Measurements from ENCODE around the gene TMEM38B.

Gene TMEM38B

DNA sequence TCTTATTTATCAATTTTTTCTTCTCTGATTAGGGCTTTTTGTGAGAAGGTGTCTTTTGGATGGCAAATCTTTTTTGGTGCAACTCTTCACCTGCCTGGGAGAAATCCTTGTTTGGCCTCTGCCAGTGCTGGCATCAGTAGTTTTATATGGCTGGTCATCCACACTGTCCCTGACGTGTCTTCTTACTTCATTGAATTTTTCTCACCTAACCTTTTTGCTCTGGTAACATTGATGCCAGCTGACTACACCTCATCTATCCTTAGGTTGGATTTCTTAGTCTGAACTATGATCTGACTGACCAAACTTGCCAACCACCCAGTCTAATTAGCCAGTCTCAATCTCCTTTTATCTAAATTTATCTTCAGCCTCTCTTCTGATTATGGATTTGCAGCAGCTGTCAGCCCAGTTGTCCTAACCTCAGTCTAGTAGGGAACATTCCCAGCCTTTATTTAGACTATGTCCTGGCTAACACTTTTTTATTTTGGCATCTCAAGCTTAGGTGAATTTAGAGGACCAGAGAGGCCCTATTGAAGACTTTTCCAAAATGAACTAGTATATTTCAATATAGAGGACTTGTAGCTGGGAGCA lies 10.6 kb upstream of the TMEM38B start:
- 83 to 100% methylated on average over 1 of the region's 1 CpG for WGBS, 2 experiments (ENCODE audit: insufficient coverage in 2 of 2)
- no peak overlapping the region for H3K27ac ChIP-seq (ENCODE audit: low read depth, low read length, severe bottlenecking)
- no peaks in the 10 kb centered on the region for H3K36me3 ChIP-seq (ENCODE audit: control insufficient read depth, insufficient read depth, low read length)
- H3K9me3 ChIP-seq (ENCODE audit: control insufficient read depth, low read length) = no peaks in the 10 kb centered on the region
- H3K4me3 ChIP-seq (ENCODE audit: extremely low read depth, insufficient read depth, low read length, poor library complexity, severe bottlenecking) = no peak overlapping the region
- peaks cover 8% of the 10 kb centered on the region for H3K4me1 ChIP-seq (ENCODE audit: control insufficient read depth, insufficient read depth, low read length, poor library complexity, severe bottlenecking)

DNA sequence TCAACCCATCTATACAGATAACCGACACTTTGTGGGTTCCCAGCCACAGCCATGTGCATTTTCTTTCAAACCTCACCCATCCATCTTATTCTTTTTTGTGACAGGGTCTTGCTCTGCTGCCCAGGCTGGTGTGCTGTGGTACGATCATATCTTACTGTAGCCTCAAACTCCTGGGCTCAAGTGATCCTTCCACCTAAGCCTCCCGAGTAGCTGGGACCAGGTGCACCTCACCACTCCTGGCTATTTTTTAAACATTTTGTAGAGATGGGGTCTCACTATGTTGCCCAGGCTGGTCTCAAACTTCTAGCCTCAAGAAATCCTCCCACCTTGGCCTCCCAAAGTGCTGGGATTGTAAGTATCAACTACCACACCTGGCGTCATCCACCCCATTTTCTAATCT lies 7.4 kb upstream of the TMEM38B start:
- no peaks in the 10 kb centered on the region for H3K4me1 ChIP-seq (ENCODE audit: control insufficient read depth, insufficient read depth, low read length, poor library complexity, severe bottlenecking)
- no peaks in the 10 kb centered on the region for H3K36me3 ChIP-seq (ENCODE audit: control insufficient read depth, insufficient read depth, low read length)
- no peak overlapping the region for H3K4me3 ChIP-seq (ENCODE audit: extremely low read depth, insufficient read depth, low read length, poor library complexity, severe bottlenecking)
- no peaks in the 10 kb centered on the region for H3K9me3 ChIP-seq (ENCODE audit: control insufficient read depth, low read length)
- WGBS, 2 experiments (ENCODE audit: insufficient coverage in 2 of 2) = 89 to 100% methylated on average over 2 to 4 of the region's 4 CpGs
- no peak overlapping the region for H3K27ac ChIP-seq (ENCODE audit: low read depth, low read length, severe bottlenecking)

DNA sequence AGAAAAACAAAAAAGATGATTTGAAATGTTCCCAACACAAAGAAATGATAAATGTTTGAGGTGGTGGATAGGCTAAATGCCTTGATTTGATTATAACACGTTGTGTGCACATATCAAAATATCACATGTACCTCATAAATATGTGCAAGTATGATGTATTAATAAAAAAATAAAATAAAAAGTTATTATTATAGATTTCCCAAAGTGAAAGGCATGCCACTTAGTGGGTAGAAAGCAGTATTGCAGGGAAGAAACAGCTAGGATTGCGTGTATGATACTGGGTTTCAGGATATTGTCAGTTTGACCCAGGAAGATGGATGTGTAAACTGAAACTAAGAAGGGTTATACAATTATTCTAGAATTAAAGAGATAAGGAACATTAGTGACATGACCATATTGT lies 3.6 kb upstream of the TMEM38B start:
- Histone ChIP-seq H3K36me3 (ENCODE audit: control insufficient read depth, insufficient read depth, low read length) (no peaks in the 10 kb centered on the region), H3K4me3 (ENCODE audit: extremely low read depth, insufficient read depth, low read length, poor library complexity, severe bottlenecking) (no peak overlapping the region), H3K4me1 (ENCODE audit: control insufficient read depth, insufficient read depth, low read length, poor library complexity, severe bottlenecking) (no peaks in the 10 kb centered on the region), H3K9me3 (ENCODE audit: control insufficient read depth, low read length) (no peaks in the 10 kb centered on the region), H3K27ac (ENCODE audit: low read depth, low read length, severe bottlenecking) (no peak overlapping the region)
- 50 to 100% methylated on average over 1 of the region's 2 CpGs for WGBS, 2 experiments (ENCODE audit: insufficient coverage in 2 of 2)

DNA sequence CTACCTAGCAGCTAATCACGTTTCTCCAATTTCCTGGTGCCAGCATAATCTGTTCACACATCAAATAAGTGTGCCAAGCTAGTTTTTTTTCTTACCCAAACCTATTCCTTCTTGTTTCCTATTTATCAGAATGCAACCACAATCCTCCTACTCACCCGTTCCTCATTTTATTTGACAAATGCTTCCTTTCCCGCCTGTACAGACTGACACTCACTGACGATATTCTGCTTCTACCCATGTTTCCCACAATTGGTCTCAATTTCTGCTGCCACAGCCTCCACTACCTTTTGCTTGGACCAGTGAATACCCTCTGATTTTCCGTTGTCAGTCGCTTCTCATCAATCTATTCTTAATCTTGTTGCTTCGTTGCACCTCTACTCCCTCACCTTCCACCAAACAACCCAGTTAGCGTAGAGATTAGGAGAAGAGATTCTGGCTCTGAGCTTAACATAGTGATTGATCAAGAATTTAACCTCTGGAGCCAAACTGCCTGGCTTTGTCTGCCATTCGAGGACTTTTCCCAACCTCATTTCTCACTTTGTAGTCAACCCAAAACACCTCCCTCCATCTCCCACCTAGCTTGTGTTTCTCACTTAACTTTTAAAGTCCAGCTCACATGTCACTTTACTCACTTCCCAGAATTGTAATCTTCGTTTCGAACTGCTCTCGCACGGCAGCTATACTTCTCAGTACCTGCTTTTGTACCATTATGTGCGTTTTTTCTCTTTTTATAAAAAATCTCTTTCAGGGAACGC lies 729 bp upstream of the TMEM38B start:
- Histone ChIP-seq H3K27ac (ENCODE audit: low read depth, low read length, severe bottlenecking) (no peak overlapping the region), H3K4me1 (ENCODE audit: control insufficient read depth, insufficient read depth, low read length, poor library complexity, severe bottlenecking) (no peaks in the 10 kb centered on the region), H3K4me3 (ENCODE audit: extremely low read depth, insufficient read depth, low read length, poor library complexity, severe bottlenecking) (peak overlapping the region; percentile 62), H3K36me3 (ENCODE audit: control insufficient read depth, insufficient read depth, low read length) (no peaks in the 10 kb centered on the region), H3K9me3 (ENCODE audit: control insufficient read depth, low read length) (no peaks in the 10 kb centered on the region)
- 38 to 41% methylated on average over 8 to 11 of the region's 15 CpGs for WGBS, 2 experiments (ENCODE audit: insufficient coverage in 2 of 2)

DNA sequence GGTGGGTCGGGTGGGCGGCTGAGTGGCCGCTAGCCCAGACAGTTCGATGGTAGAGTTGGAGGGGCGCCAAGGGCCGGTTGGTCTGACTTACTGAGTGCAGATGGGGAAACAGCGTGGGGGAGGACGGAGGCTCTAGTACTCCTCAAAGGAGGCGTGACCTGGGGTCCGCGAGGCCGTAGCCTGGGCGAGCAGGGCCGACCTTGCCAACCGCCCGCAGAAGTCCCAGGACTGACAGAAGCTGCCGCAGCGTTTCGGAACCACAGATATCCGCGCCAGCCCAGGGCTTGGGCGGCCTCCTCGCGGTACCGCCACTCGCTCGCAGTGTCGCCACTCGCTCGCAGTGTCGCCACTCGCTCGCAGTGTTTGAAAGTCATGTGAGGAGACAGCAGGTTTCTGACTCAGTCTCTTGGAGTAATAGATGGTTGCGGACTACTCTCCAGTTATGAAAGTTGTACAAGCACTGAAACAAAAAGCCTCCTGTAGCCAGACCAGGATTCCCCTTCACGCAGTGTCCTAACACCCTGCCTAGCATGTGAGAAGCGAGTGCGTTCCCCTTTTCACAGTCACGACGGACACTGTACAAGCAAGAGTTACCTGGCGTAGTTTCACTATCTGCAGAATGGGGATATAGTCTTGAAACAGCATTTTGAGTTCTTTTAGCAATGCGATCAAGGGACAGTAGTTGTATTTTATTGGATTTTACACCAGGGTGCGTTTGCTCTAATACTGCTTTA lies 674 bp downstream of the TMEM38B start:
- Histone ChIP-seq H3K27ac (ENCODE audit: low read depth, low read length, severe bottlenecking) (no peak overlapping the region), H3K9me3 (ENCODE audit: control insufficient read depth, low read length) (no peaks in the 10 kb centered on the region), H3K4me3 (ENCODE audit: extremely low read depth, insufficient read depth, low read length, poor library complexity, severe bottlenecking) (peak overlapping the region; percentile 62), H3K36me3 (ENCODE audit: control insufficient read depth, insufficient read depth, low read length) (no peaks in the 10 kb centered on the region), H3K4me1 (ENCODE audit: control insufficient read depth, insufficient read depth, low read length, poor library complexity, severe bottlenecking) (peaks cover 4% of the 10 kb centered on the region)
- 6% methylated on average over 37 to 40 of the region's 42 CpGs for WGBS, 2 experiments (ENCODE audit: insufficient coverage in 2 of 2)

DNA sequence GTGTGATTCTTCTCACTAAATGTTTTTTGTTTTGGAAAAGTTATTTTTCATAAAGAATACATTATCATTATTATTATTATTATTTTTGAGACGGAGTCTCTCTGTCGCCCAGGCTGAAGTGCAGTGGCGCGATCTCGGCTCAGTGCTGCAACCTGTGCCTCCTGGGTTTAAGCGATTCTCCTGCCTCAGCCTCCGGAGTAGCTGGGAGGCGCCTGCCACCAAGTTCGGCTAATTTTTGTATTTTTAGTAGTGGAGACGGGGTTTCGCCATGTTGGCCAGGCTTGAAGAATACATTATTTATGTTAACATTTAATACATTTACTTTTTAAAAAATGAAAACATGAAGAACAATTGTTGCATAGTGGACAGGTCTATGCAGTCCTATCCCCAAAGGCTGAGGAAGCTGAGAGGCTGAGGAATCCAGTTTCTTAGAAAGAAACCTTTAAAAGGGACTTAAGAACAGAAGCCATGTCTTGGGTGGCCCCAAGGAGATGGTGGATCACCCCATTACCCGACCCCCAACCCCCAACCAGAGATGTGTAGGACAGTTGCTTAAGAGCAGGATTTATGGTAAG lies 2.0 kb downstream of the TMEM38B start:
- Histone ChIP-seq H3K4me1 (ENCODE audit: control insufficient read depth, insufficient read depth, low read length, poor library complexity, severe bottlenecking) (peaks cover 4% of the 10 kb centered on the region), H3K4me3 (ENCODE audit: extremely low read depth, insufficient read depth, low read length, poor library complexity, severe bottlenecking) (no peak overlapping the region), H3K36me3 (ENCODE audit: control insufficient read depth, insufficient read depth, low read length) (no peaks in the 10 kb centered on the region), H3K27ac (ENCODE audit: low read depth, low read length, severe bottlenecking) (no peak overlapping the region), H3K9me3 (ENCODE audit: control insufficient read depth, low read length) (no peaks in the 10 kb centered on the region)
- WGBS, 2 experiments (ENCODE audit: insufficient coverage in 2 of 2) = 87 to 100% methylated on average over 1 to 8 of the region's 12 CpGs

DNA sequence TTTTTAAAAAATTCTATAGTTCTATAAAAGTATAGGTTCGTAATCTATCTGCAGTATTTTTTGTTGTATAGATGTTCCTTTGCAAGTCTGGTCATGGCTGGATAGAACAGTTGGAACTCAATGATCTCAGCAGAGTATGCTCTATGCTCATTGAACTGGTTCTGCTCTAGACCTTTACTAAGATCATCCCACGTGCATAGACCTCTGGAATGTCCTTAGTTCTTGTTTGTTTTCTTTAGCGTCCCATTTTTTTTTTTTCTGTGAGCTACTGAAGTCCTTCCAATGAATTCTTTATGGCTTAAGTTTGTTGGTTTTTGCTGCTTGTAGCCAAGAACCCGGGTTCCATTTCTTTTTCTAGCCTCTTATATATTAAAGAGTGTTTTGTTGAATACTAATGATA lies 3.5 kb downstream of the TMEM38B start:
- no peaks in the 10 kb centered on the region for H3K9me3 ChIP-seq (ENCODE audit: control insufficient read depth, low read length)
- WGBS, 2 experiments (ENCODE audit: insufficient coverage in 2 of 2) = 78% methylated on average over 3 of the region's 4 CpGs; no CpG with 5 or more reads in 1 of the 2 experiments
- peaks cover 4% of the 10 kb centered on the region for H3K4me1 ChIP-seq (ENCODE audit: control insufficient read depth, insufficient read depth, low read length, poor library complexity, severe bottlenecking)
- H3K36me3 ChIP-seq (ENCODE audit: control insufficient read depth, insufficient read depth, low read length) = no peaks in the 10 kb centered on the region
- H3K27ac ChIP-seq (ENCODE audit: low read depth, low read length, severe bottlenecking) = no peak overlapping the region
- H3K4me3 ChIP-seq (ENCODE audit: extremely low read depth, insufficient read depth, low read length, poor library complexity, severe bottlenecking) = no peak overlapping the region

DNA sequence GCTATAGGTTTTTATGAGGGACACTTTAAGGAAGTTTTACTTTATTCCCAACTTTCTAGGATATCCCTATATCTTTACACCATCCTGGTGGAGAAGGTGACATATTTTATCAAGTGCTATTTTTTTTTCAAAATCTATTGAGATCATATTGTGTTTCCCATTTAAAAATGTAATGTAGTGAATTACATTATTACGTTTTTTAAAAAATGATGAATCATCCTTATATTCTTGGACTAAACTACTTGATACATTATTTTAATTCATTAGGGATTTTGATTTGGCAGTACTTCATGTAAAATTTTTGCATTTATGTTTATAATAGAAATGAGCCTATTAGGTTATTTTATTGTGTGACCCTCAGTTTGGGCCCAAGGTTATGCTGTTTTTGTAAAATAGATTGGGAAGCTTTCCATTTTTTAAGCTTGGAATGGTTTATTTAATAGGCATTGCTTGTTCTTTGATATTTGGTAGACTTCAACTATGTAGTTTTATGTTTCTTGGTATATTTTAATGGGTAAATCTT lies 4.1 kb downstream of the TMEM38B start:
- Histone ChIP-seq H3K4me1 (ENCODE audit: control insufficient read depth, insufficient read depth, low read length, poor library complexity, severe bottlenecking) (peaks cover 4% of the 10 kb centered on the region), H3K36me3 (ENCODE audit: control insufficient read depth, insufficient read depth, low read length) (no peaks in the 10 kb centered on the region), H3K27ac (ENCODE audit: low read depth, low read length, severe bottlenecking) (no peak overlapping the region), H3K9me3 (ENCODE audit: control insufficient read depth, low read length) (no peaks in the 10 kb centered on the region), H3K4me3 (ENCODE audit: extremely low read depth, insufficient read depth, low read length, poor library complexity, severe bottlenecking) (no peak overlapping the region)
- WGBS, 2 experiments (ENCODE audit: insufficient coverage in 2 of 2) = no CpG with 5 or more reads among the region's 1 CpG

DNA sequence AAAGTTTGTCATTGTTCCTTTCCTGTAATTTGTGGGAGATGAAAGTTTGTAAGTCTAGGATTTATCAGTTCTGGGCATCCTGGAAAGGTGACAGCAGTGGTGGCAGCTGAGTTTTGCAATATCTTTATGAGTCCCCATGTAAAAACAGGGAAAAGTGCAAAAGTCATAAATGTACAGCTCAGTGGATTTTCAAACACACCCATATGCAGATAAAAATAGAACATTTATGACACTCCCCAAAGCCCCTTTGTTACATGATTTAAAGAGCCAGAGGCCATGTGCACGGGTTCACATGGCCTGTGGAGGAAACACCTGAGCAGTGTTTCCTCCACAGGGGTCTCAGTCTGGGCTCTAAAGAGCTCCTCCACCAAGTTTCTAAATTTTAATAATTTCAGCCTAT lies 6.3 kb downstream of the TMEM38B start:
- Histone ChIP-seq H3K36me3 (ENCODE audit: control insufficient read depth, insufficient read depth, low read length) (no peaks in the 10 kb centered on the region), H3K4me3 (ENCODE audit: extremely low read depth, insufficient read depth, low read length, poor library complexity, severe bottlenecking) (no peak overlapping the region), H3K9me3 (ENCODE audit: control insufficient read depth, low read length) (no peaks in the 10 kb centered on the region), H3K27ac (ENCODE audit: low read depth, low read length, severe bottlenecking) (no peak overlapping the region), H3K4me1 (ENCODE audit: control insufficient read depth, insufficient read depth, low read length, poor library complexity, severe bottlenecking) (peaks cover 4% of the 10 kb centered on the region)
- 100% methylated on average over 1 of the region's 1 CpG; no CpG with 5 or more reads in 1 of the 2 experiments for WGBS, 2 experiments (ENCODE audit: insufficient coverage in 2 of 2)

DNA sequence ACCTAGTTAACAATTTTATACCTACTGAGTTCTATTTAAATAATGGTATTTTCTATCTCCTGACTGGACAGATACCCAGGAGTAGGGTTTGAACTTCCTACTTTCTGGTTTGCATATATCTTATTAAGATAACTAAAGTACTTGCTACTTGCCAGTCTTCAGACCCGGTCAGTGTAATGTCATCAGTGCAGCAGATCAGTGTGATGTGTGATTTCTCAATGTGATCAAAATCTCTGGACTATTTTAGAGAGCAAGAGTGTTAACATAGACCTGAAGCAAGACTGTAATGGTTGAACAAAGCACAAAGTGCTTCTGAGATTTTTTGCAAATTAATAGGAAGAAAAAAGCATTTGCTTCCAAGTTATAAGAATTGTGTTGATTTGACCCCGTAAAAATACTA lies 6.8 kb downstream of the TMEM38B start:
- no peak overlapping the region for H3K27ac ChIP-seq (ENCODE audit: low read depth, low read length, severe bottlenecking)
- no peak overlapping the region for H3K4me3 ChIP-seq (ENCODE audit: extremely low read depth, insufficient read depth, low read length, poor library complexity, severe bottlenecking)
- H3K9me3 ChIP-seq (ENCODE audit: control insufficient read depth, low read length) = no peaks in the 10 kb centered on the region
- peaks cover 4% of the 10 kb centered on the region for H3K4me1 ChIP-seq (ENCODE audit: control insufficient read depth, insufficient read depth, low read length, poor library complexity, severe bottlenecking)
- no peaks in the 10 kb centered on the region for H3K36me3 ChIP-seq (ENCODE audit: control insufficient read depth, insufficient read depth, low read length)
- 100% methylated on average over 1 of the region's 2 CpGs for WGBS, 2 experiments (ENCODE audit: insufficient coverage in 2 of 2)
